GM21515 (cell line): ENCODE data around the gene MED16.
"Not testable (repeated sequence)": the region's sequence is repeated elsewhere in the genome, so short reads cannot be mapped to it uniquely, and the experiment has no call there.

Experiments
- ATAC-seq: cut with Tn5 transposase; IDR thresholded peaks from one replicate; pipeline ENCODE4 v1.9.1; 2021; ENCODE audit not compliant: unreplicated experiment

Gene MED16

GRCh38 chr19:858868-859843 lies 33.8 kb downstream of the MED16 start, which contains the start of gene CFD:
Gene CFD (plus strand): TSS chr19:859664. CDS start chr19:859690, 26 bp downstream.
- no peak for ATAC-seq

GRCh38 chr19:858284-858683 lies 34.7 kb downstream of the MED16 start:
- ATAC-seq: no peak

- ATAC-seq: no peak
Measured at GRCh38 chr19:855566-856120, 37.3 kb downstream of the MED16 start.

- ATAC-seq: no peak
Measured at GRCh38 chr19:855142-855541, 37.8 kb downstream of the MED16 start.

- ATAC-seq: no peak
Measured at GRCh38 chr19:854549-854948, 38.4 kb downstream of the MED16 start.

GRCh38 chr19:853614-854220 lies 39.3 kb downstream of the MED16 start:
- not testable (repeated sequence) for ATAC-seq

GRCh38 chr19:853014-853585 lies 39.9 kb downstream of the MED16 start:
- no peak for ATAC-seq

GRCh38 chr19:852136-853013 lies 40.6 kb downstream of the MED16 start, which contains the start of gene ELANE:
Gene ELANE (plus strand): TSS chr19:852303. CDS start chr19:852329, 26 bp downstream.
- ATAC-seq: no peak

GRCh38 chr19:850979-851335 lies 42.0 kb downstream of the MED16 start:
- no peak for ATAC-seq

- ATAC-seq: no peak
Measured at GRCh38 chr19:850221-850978, 42.6 kb downstream of the MED16 start.

- not testable (repeated sequence) for ATAC-seq
Measured at GRCh38 chr19:849195-849594, 43.8 kb downstream of the MED16 start.

GRCh38 chr19:848386-848921 lies 44.5 kb downstream of the MED16 start:
- ATAC-seq: no peak

- ATAC-seq: no peak
Measured at GRCh38 chr19:845707-846521, 47.1 kb downstream of the MED16 start.

GRCh38 chr19:844546-844971 lies 48.4 kb downstream of the MED16 start:
- no peak for ATAC-seq

- no peak for ATAC-seq
Measured at GRCh38 chr19:843836-844545, 49.0 kb downstream of the MED16 start.

- ATAC-seq: no peak
Measured at GRCh38 chr19:843180-843835, 49.7 kb downstream of the MED16 start.

- ATAC-seq: not testable (repeated sequence)
Measured at GRCh38 chr19:842802-843179, 50.2 kb downstream of the MED16 start.
